Activated CD4-positive, alpha-beta memory T cell treated with anti-CD3 and anti-CD28 coated beads for 36 hours (primary cell): ENCODE results near the gene NELFCD. TPM values are rescaled to one million over a fixed set of nuclear protein-coding genes. Genes with fewer than 3 reads are reported as not detected.
A peak's percentile ranks its signal among the peaks of the same experiment; 100 is the strongest.

ENCODE experiments used
- CTCF ChIA-PET: fragments of 350-600 bp; sonication (Branson Sonifier 250); formaldehyde crosslinking; loops from one replicate; lab custom pipeline; 2021; ENCODE audit warnings: antibody characterized with exemption, inconsistent platforms; lab: Charles Lee
- POLR2A ChIA-PET: fragments of 350-600 bp; sonication (Branson Sonifier 250); formaldehyde crosslinking; loops from one replicate; lab custom pipeline; 2021; ENCODE audit warnings: antibody characterized with exemption; lab: Charles Lee
- DNase-seq: peaks from one replicate; pipeline ENCODE4 v3.0.0-alpha.2; 2020
- H3K27ac Mint-ChIP-seq: one replicate; pipeline ENCODE4 v1.8.0; 2021; ENCODE audit warnings: mixed read lengths
- H3K27me3 Mint-ChIP-seq: one replicate; pipeline ENCODE4 v1.8.0; 2021; ENCODE audit warnings: mixed read lengths
- H3K36me3 Mint-ChIP-seq: one replicate; pipeline ENCODE4 v1.8.0; 2021; ENCODE audit warnings: mixed read lengths
- H3K4me1 Mint-ChIP-seq: one replicate; pipeline ENCODE4 v1.8.0; 2021; ENCODE audit warnings: low read depth, mixed read lengths
- H3K4me3 Mint-ChIP-seq: one replicate; pipeline ENCODE4 v1.8.0; 2021; ENCODE audit warnings: mild to moderate bottlenecking, mixed read lengths
- H3K9me3 Mint-ChIP-seq: one replicate; pipeline ENCODE4 v1.8.0; 2021; ENCODE audit warnings: mixed read lengths
- intact Hi-C: fragments of 100-400 bp; cut with micrococcal nuclease; formaldehyde crosslinking; loops from one replicate; pipeline ENCODE4 v1.15.1; 2023
- total RNA-seq, 2 experiments: library from RNA; stranded (reverse); gene quantifications; one replicate each; pipeline ENCODE4 v1.2.3, GENCODE V29; 2021

The NELFCD gene
- total RNA-seq, 2 experiments from 2014 or later = 80.5 to 92.3 TPM

GRCh38 chr20:59025086-59025485 lies 44.0 kb downstream of the NELFCD start:
- peaks cover 45% of the 10 kb centered on the region for H3K4me1 Mint-ChIP-seq
- H3K4me3 Mint-ChIP-seq = no peak overlapping the region
- peaks cover 64% of the 10 kb centered on the region for H3K36me3 Mint-ChIP-seq
- H3K9me3 Mint-ChIP-seq = no peaks in the 10 kb centered on the region
- H3K27ac Mint-ChIP-seq = no peak overlapping the region
- DNase-seq = no peak
- intact Hi-C loops = no loop called here
- ChIA-PET POLR2A (no interaction called here), CTCF (no interaction called here)
- H3K27me3 Mint-ChIP-seq = no peaks in the 10 kb centered on the region

DNA sequence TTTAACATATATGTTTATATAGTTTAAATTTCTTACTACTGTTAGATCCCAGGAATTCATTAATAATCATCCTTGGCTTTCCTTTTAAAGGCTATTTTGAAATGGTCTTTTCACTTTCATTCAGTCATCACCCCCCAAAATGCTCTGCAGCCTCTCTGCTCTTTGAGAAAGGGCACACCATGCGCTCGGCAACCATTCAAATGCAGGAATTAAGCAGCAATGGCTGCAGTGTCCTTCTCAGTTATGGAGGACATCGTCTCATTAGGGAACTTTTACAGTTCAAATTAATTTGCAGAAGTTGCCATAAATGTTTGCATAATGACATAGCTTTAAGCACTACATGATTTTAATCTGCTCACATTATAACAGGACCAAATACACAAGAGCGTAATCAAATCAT lies 44.5 kb downstream of the NELFCD start:
- ChIA-PET CTCF (no interaction called here), POLR2A (no interaction called here)
- DNase-seq = no peak
- Mint-ChIP-seq H3K4me1 (peaks cover 50% of the 10 kb centered on the region), H3K4me3 (no peak overlapping the region), H3K27me3 (no peaks in the 10 kb centered on the region), H3K9me3 (no peaks in the 10 kb centered on the region), H3K36me3 (peaks cover 69% of the 10 kb centered on the region), H3K27ac (no peak overlapping the region)
- intact Hi-C loops = no loop called here

- H3K9me3 Mint-ChIP-seq = no peaks in the 10 kb centered on the region
- peaks cover 78% of the 10 kb centered on the region for H3K36me3 Mint-ChIP-seq
- POLR2A ChIA-PET = no interaction called here
- DNase-seq = no peak
- intact Hi-C loops = no loop called here
- H3K27me3 Mint-ChIP-seq = no peaks in the 10 kb centered on the region
- CTCF ChIA-PET = interaction anchor here (1.1 kb wide), 1 partner anchor 45 kb away, joined by 4 read pairs; no protein-coding TSS in a partner anchor
- H3K4me1 Mint-ChIP-seq = peaks cover 52% of the 10 kb centered on the region
- no peak overlapping the region for H3K4me3 Mint-ChIP-seq
- peak overlapping the region; percentile 47 for H3K27ac Mint-ChIP-seq
Observed at GRCh38 chr20:59026904-59027740, 46.1 kb downstream of the NELFCD start.

- ChIA-PET POLR2A (no interaction called here), CTCF (interaction anchor here (1.1 kb wide), 1 partner anchor 45 kb away, joined by 4 read pairs; no protein-coding TSS in a partner anchor)
- intact Hi-C loops = loop anchor here (2.0 kb wide), 1 partner anchor 45 kb away; no protein-coding TSS in a partner anchor
- H3K27me3 Mint-ChIP-seq = no peaks in the 10 kb centered on the region
- peaks cover 55% of the 10 kb centered on the region for H3K4me1 Mint-ChIP-seq
- DNase-seq = no peak
- H3K36me3 Mint-ChIP-seq = peaks cover 73% of the 10 kb centered on the region
- peak overlapping the region; percentile 8 for H3K4me3 Mint-ChIP-seq
- peak overlapping the region; percentile 30 for H3K27ac Mint-ChIP-seq
- no peaks in the 10 kb centered on the region for H3K9me3 Mint-ChIP-seq
Observed at GRCh38 chr20:59027741-59028320, 46.8 kb downstream of the NELFCD start.

GRCh38 chr20:59028812-59029211 lies 47.8 kb downstream of the NELFCD start:
- no peak for DNase-seq
- CTCF ChIA-PET = no interaction called here
- no peaks in the 10 kb centered on the region for H3K9me3 Mint-ChIP-seq
- H3K4me1 Mint-ChIP-seq = peaks cover 59% of the 10 kb centered on the region
- peak overlapping the region; percentile 63 for H3K27ac Mint-ChIP-seq
- peaks cover 69% of the 10 kb centered on the region for H3K36me3 Mint-ChIP-seq
- peak overlapping the region; percentile 52 for H3K4me3 Mint-ChIP-seq
- intact Hi-C loops = loop anchor here (2.0 kb wide), 1 partner anchor 46 kb away; no protein-coding TSS in a partner anchor
- no peaks in the 10 kb centered on the region for H3K27me3 Mint-ChIP-seq
- POLR2A ChIA-PET = no interaction called here

DNA sequence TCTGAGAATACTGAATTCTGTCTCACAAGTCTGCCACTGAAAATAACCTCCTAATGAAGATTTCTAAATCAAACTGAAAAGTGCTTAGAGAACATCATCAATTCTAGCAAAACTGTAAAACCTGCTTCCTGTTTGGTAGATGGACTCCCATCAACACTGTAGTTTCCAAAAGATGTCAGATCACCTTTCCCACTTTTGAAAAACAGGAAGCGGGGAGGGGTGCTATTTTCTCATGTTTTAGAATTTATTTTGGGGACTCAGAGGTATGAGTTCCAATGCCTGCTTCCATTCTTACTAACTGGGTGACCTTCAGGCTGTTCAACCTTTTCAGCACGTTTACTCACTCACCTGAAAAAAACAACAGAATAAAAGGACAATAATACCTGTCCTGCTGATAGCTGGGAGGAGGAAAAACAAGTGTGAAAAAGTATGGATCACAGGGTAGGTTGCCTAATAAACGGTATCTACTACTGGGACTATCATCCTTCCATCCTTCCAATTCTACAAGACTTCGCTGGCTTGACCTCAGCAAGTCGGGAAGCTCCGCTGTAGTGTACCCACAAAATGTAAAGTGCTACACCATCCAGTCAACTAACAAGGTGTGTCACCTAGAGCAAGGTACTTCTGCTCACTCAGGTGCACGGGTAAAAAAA lies 50.0 kb downstream of the NELFCD start:
- Mint-ChIP-seq H3K27me3 (no peaks in the 10 kb centered on the region), H3K27ac (peak overlapping the region; percentile 94), H3K4me3 (peak overlapping the region; percentile 94), H3K4me1 (peaks cover 71% of the 10 kb centered on the region), H3K9me3 (no peaks in the 10 kb centered on the region), H3K36me3 (peaks cover 67% of the 10 kb centered on the region)
- DNase-seq = no peak
- ChIA-PET CTCF (interaction anchor here (1.0 to 2.1 kb wide), 7 partner anchors 8 to 380 kb away, joined by 3 to 10 read pairs (median 5); partner anchors contain the start of gene STX16), POLR2A (interaction anchor here (0.6 to 3.8 kb wide), 10 partner anchors 11 to 140 kb away, joined by 3 to 36 read pairs (median 4); partner anchors contain the start of gene PRELID3B)
- intact Hi-C loops = no loop called here

DNA sequence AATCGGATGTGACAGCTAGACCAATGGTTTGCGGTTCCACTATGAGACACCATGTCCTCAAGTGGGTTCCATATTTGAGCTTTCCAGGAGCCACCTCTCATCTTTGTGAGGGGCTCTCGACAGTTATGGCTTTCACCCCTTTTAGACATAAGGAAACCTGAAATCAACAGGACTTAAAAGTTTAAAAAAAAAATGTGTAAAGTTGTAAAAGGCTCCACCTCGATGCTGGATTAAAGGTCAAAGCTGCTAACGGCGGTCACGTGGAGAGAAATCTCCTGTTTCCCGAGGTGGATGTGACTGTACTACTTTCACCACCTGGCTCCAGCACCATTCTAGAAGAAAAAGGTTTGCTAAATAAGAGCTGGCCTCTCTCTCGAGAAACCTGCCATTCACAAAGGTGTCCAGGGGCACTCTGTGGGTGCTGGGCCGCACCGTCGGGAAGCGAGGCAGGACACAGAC lies 50.5 kb downstream of the NELFCD start:
- Mint-ChIP-seq H3K27me3 (no peaks in the 10 kb centered on the region), H3K9me3 (no peaks in the 10 kb centered on the region), H3K4me3 (peak overlapping the region; percentile 94), H3K36me3 (peaks cover 66% of the 10 kb centered on the region), H3K27ac (peak overlapping the region; percentile 94), H3K4me1 (peaks cover 73% of the 10 kb centered on the region)
- peak; percentile 42 for DNase-seq
- ChIA-PET CTCF (interaction anchor here (0.6 to 2.1 kb wide), 10 partner anchors 8 to 381 kb away, joined by 3 to 10 read pairs (median 4); partner anchors contain the start of gene STX16), POLR2A (interaction anchor here (0.6 to 3.8 kb wide), 18 partner anchors 11 to 338 kb away, joined by 3 to 36 read pairs (median 4); partner anchors contain the start of genes PRELID3B and ZNF831)
- intact Hi-C loops = loop anchor here (1.0 to 2.0 kb wide), 5 partner anchors 11 to 379 kb away; partner anchors contain the start of genes CTSZ and PRELID3B

DNA sequence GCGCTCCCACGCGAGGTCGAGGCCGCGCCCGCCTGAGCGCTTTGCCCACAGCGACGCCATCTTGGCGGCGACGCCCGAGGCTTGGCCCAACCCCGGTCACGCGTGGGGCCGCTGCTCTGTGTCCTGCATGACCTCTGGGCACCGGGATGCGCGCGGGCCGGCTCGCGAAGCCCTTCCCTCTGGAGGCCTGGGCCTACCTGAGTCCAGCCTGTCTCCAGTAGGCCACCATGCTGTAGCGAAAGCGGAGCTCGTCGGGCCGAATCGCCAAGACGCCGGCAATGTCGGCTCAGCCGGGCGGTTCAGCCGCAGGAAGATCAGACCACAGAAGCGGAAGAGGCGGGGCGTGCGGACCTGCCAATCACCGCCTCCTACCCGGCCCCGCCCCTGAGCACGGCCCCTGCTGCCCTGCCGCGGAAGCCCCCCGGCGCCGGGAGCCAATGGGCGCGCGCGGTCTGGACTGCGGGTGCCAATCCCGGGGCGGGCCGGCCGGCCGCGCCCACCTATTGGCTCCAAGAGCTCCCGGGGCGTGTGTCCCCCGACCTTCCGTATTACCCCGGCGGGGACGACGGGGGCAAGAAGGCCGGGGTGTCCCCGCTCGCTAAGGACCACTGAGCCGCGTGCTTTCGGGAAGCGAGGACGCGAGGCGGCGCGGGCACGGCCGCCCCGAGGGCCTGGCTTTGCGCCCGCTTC lies 51.1 kb downstream of the NELFCD start, which contains the start of gene ATP5F1E:
TSS of gene ATP5F1E (minus strand) at position 313 of the 690 bp plus-strand sequence. CDS start at position 229, 84 bp downstream.
- Mint-ChIP-seq H3K36me3 (peaks cover 66% of the 10 kb centered on the region), H3K4me1 (peaks cover 73% of the 10 kb centered on the region), H3K4me3 (peak within 1 kb of the TSS; percentile 94), H3K27ac (peak within 1 kb of the TSS; percentile 94), H3K27me3 (no peaks in the 10 kb centered on the region), H3K9me3 (no peaks in the 10 kb centered on the region)
- DNase-seq = peak; percentile 97
- ChIA-PET CTCF (interaction anchor here (0.6 to 2.1 kb wide), 12 partner anchors 9 to 381 kb away, joined by 3 to 10 read pairs (median 4); partner anchors contain the start of gene STX16), POLR2A (interaction anchor here (0.6 to 3.8 kb wide), 17 partner anchors 10 to 339 kb away, joined by 3 to 36 read pairs (median 4); partner anchors contain the start of genes PRELID3B and ZNF831)
- intact Hi-C loops = loop anchor here (1.0 to 2.0 kb wide), 5 partner anchors 10 to 379 kb away; partner anchors contain the start of genes CTSZ and PRELID3B

GRCh38 chr20:59032713-59033059 lies 51.6 kb downstream of the NELFCD start:
- H3K36me3 Mint-ChIP-seq = peaks cover 67% of the 10 kb centered on the region
- H3K4me1 Mint-ChIP-seq = peaks cover 73% of the 10 kb centered on the region
- ChIA-PET CTCF (interaction anchor here (1.0 to 2.1 kb wide), 7 partner anchors 11 to 381 kb away, joined by 3 to 10 read pairs (median 6); partner anchors contain the start of gene STX16), POLR2A (interaction anchor here (1.0 to 3.8 kb wide), 9 partner anchors 10 to 143 kb away, joined by 3 to 36 read pairs (median 5); partner anchors contain the start of genes PRELID3B and ZNF831)
- H3K27ac Mint-ChIP-seq = peak overlapping the region; percentile 83
- H3K27me3 Mint-ChIP-seq = no peaks in the 10 kb centered on the region
- intact Hi-C loops = loop anchor here (1.0 to 2.0 kb wide), 5 partner anchors 10 to 380 kb away; partner anchors contain the start of genes CTSZ and PRELID3B
- peak overlapping the region; percentile 94 for H3K4me3 Mint-ChIP-seq
- H3K9me3 Mint-ChIP-seq = no peaks in the 10 kb centered on the region
- no peak for DNase-seq

DNA sequence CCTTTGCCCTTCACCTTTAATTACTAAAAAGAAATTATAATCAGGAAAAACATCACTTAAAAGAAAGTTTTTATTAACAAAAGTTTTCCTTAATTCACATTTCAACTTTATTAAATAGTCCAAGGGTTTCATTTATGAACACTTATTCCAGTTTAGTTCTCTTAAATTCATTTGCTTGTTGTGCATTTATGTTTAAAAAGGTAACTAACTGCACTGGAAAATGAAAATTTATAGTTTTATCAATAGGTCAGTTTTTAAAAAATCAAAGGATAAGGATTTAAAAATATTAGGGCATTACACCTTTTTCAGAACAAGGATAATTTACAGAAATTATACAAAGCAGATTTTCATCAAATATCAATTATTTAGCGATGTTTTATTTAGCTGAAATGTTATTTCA lies 52.0 kb downstream of the NELFCD start:
- Mint-ChIP-seq H3K27ac (peak overlapping the region; percentile 83), H3K4me1 (peaks cover 73% of the 10 kb centered on the region), H3K9me3 (no peaks in the 10 kb centered on the region), H3K27me3 (no peaks in the 10 kb centered on the region), H3K36me3 (peaks cover 67% of the 10 kb centered on the region), H3K4me3 (peak overlapping the region; percentile 94)
- ChIA-PET CTCF (interaction anchor here (0.9 to 2.1 kb wide), 4 partner anchors 119 to 189 kb away, joined by 3 to 8 read pairs (median 4); no protein-coding TSS in a partner anchor), POLR2A (interaction anchor here (1.5 to 3.8 kb wide), 3 partner anchors 9 to 121 kb away, joined by 3 to 36 read pairs (median 5); partner anchors contain the start of gene PRELID3B)
- intact Hi-C loops = loop anchor here (2.0 kb wide), 3 partner anchors 16 to 380 kb away; no protein-coding TSS in a partner anchor
- DNase-seq = no peak
